Right cardiac atrium (tissue), 5 donors: ENCODE measurements around the gene ZBTB44. TPM values are rescaled to one million over a fixed set of nuclear protein-coding genes. Genes with fewer than 3 reads are reported as not detected.

ENCODE experiments used
- ATAC-seq, 2 donors: fragments of 200-7000 bp; cut with Tn5 transposase; one replicate each; pipeline versions ENCODE4 v1.8.0 to v1.9.1; 2020; ENCODE audit warnings: moderate library complexity in 2 of 2, mild to moderate bottlenecking in 1 of 2
- DNase-seq, 3 donors: peaks; one replicate each; pipeline ENCODE4 v3.0.0-alpha.2; 2020
- H3K27ac ChIP-seq: one replicate; pipeline ENCODE4 v1.5.1; 2013; ENCODE audit warnings: mild to moderate bottlenecking, low read length, control low read depth, moderate library complexity
- H3K27me3 ChIP-seq: one replicate; pipeline ENCODE4 v1.6.1; 2013; ENCODE audit not compliant: control insufficient read depth, insufficient read depth
- H3K4me1 ChIP-seq: one replicate; pipeline ENCODE4 v1.6.1; 2013; ENCODE audit warnings: low read length; ENCODE audit not compliant: control insufficient read depth, insufficient read depth
- H3K4me3 ChIP-seq: one replicate; pipeline ENCODE4 v1.5.1; 2013; ENCODE audit warnings: low read length, control low read depth
- H3K9me3 ChIP-seq: one replicate; pipeline ENCODE4 v1.6.1; 2013; ENCODE audit warnings: low read length; ENCODE audit not compliant: control insufficient read depth
- WGBS: extraction: QIAGEN DNeasy Blood & Tissue Kit; methylation state at CpG from one replicate; pipeline ENCODE4 v1.1.7; 2013; 5-methylcytosine and 5-hydroxymethylcytosine counted together
- intact Hi-C, 4 donors: fragments of 100-400 bp; cut with DNase I; formaldehyde crosslinking; loops; one replicate each; pipeline versions ENCODE4 v1.11.0 to v1.14.0; 2022 to 2023
- polyA plus RNA-seq: library from polyadenylated mRNA; stranded (reverse); fragments of 200-250 nt; gene quantifications from one replicate; pipeline ENCODE4 v1.2.3, GENCODE V29; 2013
- total RNA-seq, 4 donors: library from RNA; stranded (reverse); fragmentation: NEBNext Ultra II Directional; extraction: Animal tissue kit (Norgen Biotek cat#: 25700); gene quantifications; one replicate each; pipeline ENCODE4 v1.2.1, GENCODE V29; 2021
- donor health status: healthy with polysubstance abuse.
- donor health status: DM: no; HTN: yes; CAD: no.
- donor health status: DM: no; HTN: no; CAD: no.
- donor health status: DM: no; HTN: yes; CAD: no; lungs with severe emphysema.
- donor health status: DM: yes; HTN: yes; CAD: no.

The ZBTB44 gene
- total and polyA plus RNA-seq, 5 donors: 16.2 to 47.0 (median 45.6) TPM

DNA sequence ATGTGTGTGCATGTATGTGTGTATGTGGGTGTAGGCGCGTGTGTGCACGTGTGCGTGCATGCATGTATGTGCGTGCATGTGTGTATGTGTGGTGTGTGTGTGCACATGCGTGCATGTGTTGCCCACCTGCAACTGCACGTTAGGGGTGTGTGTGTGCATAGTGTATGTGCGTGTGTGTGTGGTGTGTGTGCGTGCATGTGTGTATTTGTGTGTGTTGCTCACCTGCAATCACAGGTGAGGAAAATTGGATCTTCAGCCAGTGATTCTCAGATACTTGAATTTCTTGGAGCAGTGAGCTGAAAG lies 100.8 kb downstream of the ZBTB44 start:
- Histone ChIP-seq H3K4me3 (no peak overlapping the region), H3K27me3 (no peaks in the 10 kb centered on the region), H3K4me1 (no peaks in the 10 kb centered on the region), H3K9me3 (no peaks in the 10 kb centered on the region), H3K27ac (no peak overlapping the region)
- intact Hi-C loops: loop anchor here in 3 of 4 donors (2.0 to 10.0 kb wide), 5 partner anchors 211 to 681 kb away; partner anchors contain the start of gene ADAMTS8 (in 3 of the 3)
- WGBS: 94% methylated on average over 9 of the region's 9 CpGs
- DNase-seq (no peak), ATAC-seq (no peak)

- Histone ChIP-seq H3K4me3 (no peak overlapping the region), H3K27me3 (no peaks in the 10 kb centered on the region), H3K4me1 (no peaks in the 10 kb centered on the region), H3K27ac (no peak overlapping the region), H3K9me3 (no peaks in the 10 kb centered on the region)
- ATAC-seq (peak; percentile 54 to 71), DNase-seq (peak; percentile 52 to 85 (median 83))
- 35% methylated on average over 28 of the region's 28 CpGs for WGBS
- intact Hi-C loops: loop anchor here in 3 of 4 donors (2.0 to 10.0 kb wide), 5 partner anchors 211 to 681 kb away; partner anchors contain the start of gene ADAMTS8 (in 3 of the 3)
These were observed 101.4 kb downstream of the ZBTB44 start for GRCh38 chr11:130213143-130213978.

- Histone ChIP-seq H3K9me3 (no peaks in the 10 kb centered on the region), H3K4me1 (no peaks in the 10 kb centered on the region), H3K27ac (no peak overlapping the region), H3K4me3 (no peak overlapping the region), H3K27me3 (no peaks in the 10 kb centered on the region)
- intact Hi-C loops: loop anchor here in 3 of 4 donors (2.0 to 10.0 kb wide), 5 partner anchors 212 to 682 kb away; partner anchors contain the start of gene ADAMTS8 (in 3 of the 3)
- 53% methylated on average over 11 of the region's 11 CpGs for WGBS
- ATAC-seq (no peak), DNase-seq (no peak)
These were observed 102.2 kb downstream of the ZBTB44 start for GRCh38 chr11:130212431-130212961.

GRCh38 chr11:130211781-130212401 lies 102.8 kb downstream of the ZBTB44 start:
- no peak overlapping the region for H3K27ac ChIP-seq
- intact Hi-C loops: loop anchor here in 3 of 4 donors (2.0 to 10.0 kb wide), 5 partner anchors 213 to 683 kb away; partner anchors contain the start of gene ADAMTS8 (in 3 of the 3)
- no peak overlapping the region for H3K4me3 ChIP-seq
- H3K27me3 ChIP-seq: no peaks in the 10 kb centered on the region
- H3K4me1 ChIP-seq: no peaks in the 10 kb centered on the region
- no peak for ATAC-seq
- DNase-seq: no peak
- 82% methylated on average over 19 of the region's 19 CpGs for WGBS
- no peaks in the 10 kb centered on the region for H3K9me3 ChIP-seq

- ATAC-seq (no peak), DNase-seq (no peak)
- 89% methylated on average over 3 of the region's 3 CpGs for WGBS
- Histone ChIP-seq H3K27ac (no peak overlapping the region), H3K4me1 (no peaks in the 10 kb centered on the region), H3K9me3 (no peaks in the 10 kb centered on the region), H3K4me3 (no peak overlapping the region), H3K27me3 (no peaks in the 10 kb centered on the region)
- intact Hi-C loops: loop anchor here in 2 of 4 donors (5.0 to 10.0 kb wide), 4 partner anchors 214 to 684 kb away; partner anchors contain the start of gene ADAMTS8 (in 2 of the 2)
These were observed 103.6 kb downstream of the ZBTB44 start for GRCh38 chr11:130211144-130211543.

DNA sequence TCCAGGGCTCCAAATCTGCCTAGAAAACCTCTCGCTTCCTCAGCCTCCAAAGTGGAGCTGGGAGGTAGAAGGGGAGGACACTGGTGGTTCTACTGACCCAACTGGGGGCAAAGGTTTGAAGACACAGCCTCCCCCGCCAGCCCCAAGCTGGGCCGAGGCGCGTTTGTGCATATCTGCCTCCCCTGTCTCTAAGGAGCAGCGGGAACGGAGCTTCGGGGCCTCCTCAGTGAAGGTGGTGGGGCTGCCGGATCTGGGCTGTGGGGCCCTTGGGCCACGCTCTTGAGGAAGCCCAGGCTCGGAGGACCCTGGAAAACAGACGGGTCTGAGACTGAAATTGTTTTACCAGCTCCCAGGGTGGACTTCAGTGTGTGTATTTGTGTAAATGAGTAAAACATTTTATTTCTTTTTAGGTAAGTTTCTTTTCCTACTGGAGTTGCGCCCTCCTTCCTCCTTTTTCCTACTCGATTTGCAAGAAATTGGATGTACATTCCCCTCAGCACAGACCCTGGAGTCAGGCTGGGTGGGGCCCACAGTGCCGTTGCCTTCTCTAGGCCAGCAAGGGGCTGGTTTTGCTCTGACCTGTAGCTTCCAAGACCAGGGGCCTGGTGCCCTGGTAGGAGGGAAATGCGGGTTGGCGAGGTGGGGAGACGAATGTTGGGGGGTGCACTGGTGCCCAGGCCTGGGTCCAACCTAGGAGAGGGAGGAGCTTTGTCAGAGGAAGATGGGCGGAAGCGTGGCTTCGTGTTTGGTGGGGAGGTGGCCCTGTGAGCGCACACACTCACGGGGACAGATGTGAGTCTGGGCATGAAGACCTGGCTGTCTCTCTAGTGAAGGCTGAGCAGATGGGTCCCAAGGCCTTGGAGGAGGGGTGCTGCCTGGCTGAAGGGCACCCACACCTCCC lies 104.5 kb downstream of the ZBTB44 start:
- DNase-seq (no peak), ATAC-seq (no peak)
- no peak overlapping the region for H3K27ac ChIP-seq
- no peaks in the 10 kb centered on the region for H3K27me3 ChIP-seq
- H3K4me1 ChIP-seq: no peaks in the 10 kb centered on the region
- no peaks in the 10 kb centered on the region for H3K9me3 ChIP-seq
- H3K4me3 ChIP-seq: no peak overlapping the region
- WGBS: 81% methylated on average over 23 of the region's 23 CpGs
- intact Hi-C loops: loop anchor here in 2 of 4 donors (5.0 to 10.0 kb wide), 4 partner anchors 215 to 685 kb away; partner anchors contain the start of gene ADAMTS8 (in 2 of the 2)

- Histone ChIP-seq H3K27ac (no peak overlapping the region), H3K9me3 (no peaks in the 10 kb centered on the region), H3K4me3 (no peak overlapping the region), H3K4me1 (no peaks in the 10 kb centered on the region), H3K27me3 (no peaks in the 10 kb centered on the region)
- ATAC-seq: no peak
- WGBS: 91% methylated on average over 53 of the region's 53 CpGs
- intact Hi-C loops: no loop called here
- no peak for DNase-seq
These were observed 105.4 kb downstream of the ZBTB44 start for GRCh38 chr11:130209128-130209932.

DNA sequence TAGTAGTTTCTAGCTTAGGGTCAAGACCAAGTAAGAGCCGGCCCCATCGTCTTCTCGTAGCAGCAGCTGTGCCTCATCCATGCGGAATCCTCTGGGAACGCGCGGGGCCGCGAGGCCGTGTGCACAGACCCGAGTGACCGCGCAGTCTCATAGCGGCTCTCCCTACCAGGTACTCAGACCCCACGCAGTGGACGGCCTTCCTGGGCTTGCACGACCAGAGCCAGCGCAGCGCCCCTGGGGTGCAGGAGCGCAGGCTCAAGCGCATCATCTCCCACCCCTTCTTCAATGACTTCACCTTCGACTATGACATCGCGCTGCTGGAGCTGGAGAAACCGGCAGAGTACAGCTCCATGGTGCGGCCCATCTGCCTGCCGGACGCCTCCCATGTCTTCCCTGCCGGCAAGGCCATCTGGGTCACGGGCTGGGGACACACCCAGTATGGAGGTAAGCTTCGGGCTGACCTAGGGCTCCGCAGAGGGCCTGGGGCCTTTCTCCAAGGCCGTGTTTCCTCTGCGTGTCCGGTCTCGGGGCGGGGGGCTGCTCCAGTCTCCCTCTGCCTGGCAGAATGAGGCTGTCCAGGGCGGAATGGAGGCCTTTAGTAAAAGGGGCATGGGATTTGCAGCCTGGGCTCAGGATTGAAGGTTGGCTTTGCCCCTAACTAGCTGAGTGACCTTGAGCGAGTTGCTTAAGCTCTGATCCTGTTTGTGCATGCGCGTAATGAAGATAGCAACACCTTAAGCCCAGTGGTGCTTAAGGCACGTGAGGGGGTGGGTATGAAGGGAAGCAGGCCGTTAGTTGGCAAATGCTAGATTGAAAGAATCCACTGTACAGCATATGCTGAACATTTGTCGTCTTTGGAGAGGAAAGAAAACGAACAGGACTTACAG lies 106.2 kb downstream of the ZBTB44 start:
- H3K9me3 ChIP-seq: no peaks in the 10 kb centered on the region
- DNase-seq: no peak
- WGBS: 92% methylated on average over 45 of the region's 45 CpGs

GRCh38 chr11:130206141-130206540 lies 108.6 kb downstream of the ZBTB44 start:
- WGBS: 87% methylated on average over 22 of the region's 22 CpGs
- Histone ChIP-seq H3K4me3 (no peak overlapping the region), H3K27me3 (no peaks in the 10 kb centered on the region), H3K4me1 (no peaks in the 10 kb centered on the region), H3K27ac (no peak overlapping the region), H3K9me3 (no peaks in the 10 kb centered on the region)
- intact Hi-C loops: no loop called here
- DNase-seq (no peak), ATAC-seq (no peak)

More for the DNA sequence above, 106.2 kb downstream of the ZBTB44 start:
- Histone ChIP-seq H3K27ac (no peak overlapping the region), H3K4me1 (no peaks in the 10 kb centered on the region), H3K27me3 (no peaks in the 10 kb centered on the region), H3K4me3 (no peak overlapping the region)
- ATAC-seq: no peak
- intact Hi-C loops: no loop called here
